Measurements from ENCODE around the gene PRPF31. TPM values are rescaled to one million over a fixed set of nuclear protein-coding genes. Genes with fewer than 3 reads are reported as not detected.

Gene PRPF31, protein sequence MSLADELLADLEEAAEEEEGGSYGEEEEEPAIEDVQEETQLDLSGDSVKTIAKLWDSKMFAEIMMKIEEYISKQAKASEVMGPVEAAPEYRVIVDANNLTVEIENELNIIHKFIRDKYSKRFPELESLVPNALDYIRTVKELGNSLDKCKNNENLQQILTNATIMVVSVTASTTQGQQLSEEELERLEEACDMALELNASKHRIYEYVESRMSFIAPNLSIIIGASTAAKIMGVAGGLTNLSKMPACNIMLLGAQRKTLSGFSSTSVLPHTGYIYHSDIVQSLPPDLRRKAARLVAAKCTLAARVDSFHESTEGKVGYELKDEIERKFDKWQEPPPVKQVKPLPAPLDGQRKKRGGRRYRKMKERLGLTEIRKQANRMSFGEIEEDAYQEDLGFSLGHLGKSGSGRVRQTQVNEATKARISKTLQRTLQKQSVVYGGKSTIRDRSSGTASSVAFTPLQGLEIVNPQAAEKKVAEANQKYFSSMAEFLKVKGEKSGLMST
- total RNA-seq = 57.2 and 61.6 TPM in 2 replicates

DNA sequence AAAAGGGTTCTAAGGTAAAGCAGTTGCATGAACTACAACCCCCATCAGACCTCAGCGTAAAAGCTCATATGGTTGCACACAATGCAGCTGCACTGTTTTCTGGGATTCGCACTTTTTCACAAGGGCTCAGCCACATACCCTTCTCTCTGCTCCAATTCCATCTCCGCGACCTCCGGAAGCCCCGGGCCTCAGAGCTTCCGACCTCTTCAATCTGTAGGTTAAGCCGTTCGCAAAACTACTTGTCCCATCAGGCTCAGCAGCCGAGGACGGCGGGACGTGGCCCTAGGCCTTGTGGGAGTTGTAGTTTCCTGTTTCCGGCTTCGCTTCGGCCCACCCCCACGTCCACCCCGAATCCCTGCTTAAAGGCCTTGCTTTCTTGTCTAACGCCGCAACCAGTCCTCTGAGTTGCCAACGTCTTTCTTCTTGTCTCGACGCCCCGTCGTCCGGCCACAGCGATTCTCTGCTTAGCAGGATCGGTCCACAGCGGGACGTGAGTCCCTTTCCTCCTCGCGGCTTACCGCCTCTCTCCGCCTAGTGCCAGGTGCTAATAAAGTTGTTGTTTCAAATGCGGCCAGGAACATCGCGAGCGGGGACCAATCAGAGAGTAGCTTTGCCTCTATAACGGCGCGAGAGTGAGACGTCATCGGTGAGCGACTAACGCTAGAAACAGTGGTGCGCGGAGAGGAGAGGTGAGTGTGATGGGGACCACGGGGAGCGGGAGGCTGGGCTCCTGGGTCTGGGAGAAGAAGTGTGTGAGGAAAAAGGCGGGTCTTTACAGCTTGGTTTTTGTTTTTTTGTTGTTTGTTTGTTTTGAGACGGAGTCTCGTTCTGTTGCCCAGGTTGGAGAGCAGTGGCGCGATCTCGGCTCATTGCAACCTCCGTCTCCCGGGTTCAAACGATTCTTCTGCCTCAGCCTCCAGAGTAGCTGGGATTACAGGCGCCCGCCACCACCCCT is at the start of gene PRPF31, which contains the start of gene TFPT:
PRPF31 (plus strand) TSS at position 646 of the 955 bp plus-strand sequence. CDS start 2,525 bp downstream, outside the sequence.
TFPT (minus strand) TSS at position 549 of the 955 bp plus-strand sequence; CDS start at position 161, 388 bp downstream.

GRCh38 chr19:54081032-54081431 is 34.5 kb upstream of the PRPF31 start, which contains the start of gene TARM1:
Gene TARM1 (minus strand): TSS chr19:54081365. CDS start chr19:54081340, 25 bp downstream.

GRCh38 chr19:54100561-54100960 is 15.0 kb upstream of the PRPF31 start, which contains the start of gene OSCAR:
Gene OSCAR (minus strand): TSS chr19:54100803. CDS start chr19:54100792, 11 bp downstream.

GRCh38 chr19:54102421-54103169 is 13.0 kb upstream of the PRPF31 start, which contains the start of gene NDUFA3:
Gene NDUFA3 (plus strand): TSS chr19:54102855. CDS start chr19:54102879, 24 bp downstream.

DNA sequence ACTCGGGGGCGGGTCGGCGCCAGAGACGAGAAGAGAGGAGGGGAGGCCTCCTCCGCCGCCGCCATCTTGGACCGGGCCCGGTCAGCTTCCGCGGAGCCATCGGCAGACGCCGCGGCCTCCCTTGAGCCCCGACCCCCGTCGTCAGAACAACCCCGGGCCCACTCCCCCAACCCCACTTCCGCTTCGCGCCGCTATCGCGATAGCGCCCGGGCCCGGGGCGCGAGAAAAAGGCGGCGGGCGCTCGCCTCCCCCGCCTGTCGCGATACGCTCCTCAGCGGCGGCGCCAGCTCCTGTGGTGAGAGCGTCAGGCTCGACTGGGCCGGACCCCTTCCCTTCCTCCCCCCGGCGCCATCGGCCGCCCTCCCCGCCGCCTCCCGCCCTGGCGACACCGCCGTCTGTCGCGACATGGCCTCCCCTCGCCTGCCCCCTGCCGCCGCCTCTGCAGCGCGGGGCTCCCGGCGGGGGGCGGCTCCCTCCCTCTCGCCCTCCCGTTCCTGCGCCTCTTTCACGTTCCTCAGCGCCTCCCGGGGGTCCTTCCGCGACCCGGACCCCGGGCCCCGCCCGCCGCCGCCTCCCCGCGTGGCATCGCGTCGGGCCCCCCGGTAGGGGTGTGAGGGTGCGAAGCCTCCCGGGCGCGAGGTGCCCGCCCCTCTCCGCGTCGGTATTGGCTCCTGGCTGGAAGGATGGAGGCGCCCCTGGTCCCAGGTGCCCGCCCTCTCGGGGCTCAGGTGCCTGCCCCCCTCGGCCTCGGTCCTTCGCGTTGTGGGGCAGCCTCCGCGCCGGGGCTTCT is 22.3 kb downstream of the PRPF31 start, which contains the start of gene CNOT3:
CNOT3 (plus strand) TSS at position 64 of the 790 bp plus-strand sequence. CDS start 5,217 bp downstream, outside the sequence.

DNA sequence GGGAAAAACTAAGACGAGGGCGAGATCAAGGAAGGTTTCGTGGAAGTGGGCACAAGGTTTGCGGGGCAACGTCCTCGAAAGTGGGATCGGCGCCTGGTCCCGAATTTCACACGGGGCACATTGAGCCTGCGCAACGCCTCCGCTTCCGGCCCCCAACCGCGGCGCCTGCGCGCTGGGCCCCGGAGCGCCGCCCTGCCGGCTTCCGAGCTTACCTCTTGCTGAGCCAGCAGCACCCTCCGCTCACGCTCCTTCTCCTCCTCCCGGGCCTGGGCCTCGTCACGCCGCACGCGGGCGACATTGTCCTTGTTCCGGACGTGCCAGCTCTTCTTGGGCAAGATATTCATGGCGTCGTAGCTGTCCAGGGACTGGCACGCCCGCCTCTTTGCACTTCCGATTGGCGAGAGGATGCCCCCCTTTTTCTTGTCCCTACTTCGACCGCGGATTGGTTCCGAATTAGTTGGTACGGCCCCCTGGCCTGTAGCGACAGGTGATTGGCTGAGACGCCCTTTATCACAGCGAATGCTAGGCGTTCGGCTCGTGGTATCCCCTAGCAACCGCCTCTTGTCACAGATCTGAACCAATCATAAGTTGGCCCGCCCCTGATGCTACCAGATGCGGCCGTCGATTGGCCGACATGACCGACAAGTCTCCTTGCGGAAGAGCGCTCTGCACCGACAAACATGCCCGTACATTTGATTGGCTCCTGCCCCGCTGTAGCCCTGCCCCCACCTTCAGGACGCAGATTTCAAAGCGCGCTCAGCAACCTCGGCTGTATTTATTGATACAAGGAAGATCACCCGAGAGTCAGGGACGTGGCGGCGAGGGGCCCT is 44.0 kb downstream of the PRPF31 start, which contains the start of gene LENG1:
LENG1 (minus strand) TSS at position 370 of the 830 bp plus-strand sequence; CDS start at position 344, 26 bp downstream.

GRCh38 chr19:54172471-54173358 is 57.2 kb downstream of the PRPF31 start, which contains the start of gene TMC4:
Gene TMC4 (minus strand): TSS chr19:54173160. CDS start chr19:54173117, 43 bp downstream.

Other genes with a start within 250 kb of the PRPF31 start
- gene MYADM, start 247.9 kb upstream of the PRPF31 start, total RNA-seq = 3.3 and 5.2 TPM in 2 replicates
- 0.17 TPM in 1 of 2 replicates, not detected in the other for gene PRKCG, start 233.6 kb upstream of the PRPF31 start, total RNA-seq
- gene CACNG7, start 206.5 kb upstream of the PRPF31 start, total RNA-seq = 0.47 and 3.1 TPM in 2 replicates
- gene CACNG8, start 152.8 kb upstream of the PRPF31 start, total RNA-seq = 0.47 and 1.5 TPM in 2 replicates
- 0.34 and 0.47 TPM in 2 replicates for gene CACNG6, start 124.1 kb upstream of the PRPF31 start, total RNA-seq
- not detected in 2 replicates for gene VSTM1, start 51.9 kb upstream of the PRPF31 start, total RNA-seq
- gene TARM1, start 34.4 kb upstream of the PRPF31 start, total RNA-seq = not detected in 2 replicates
- gene OSCAR, start 15.0 kb upstream of the PRPF31 start, total RNA-seq = under 0.01 TPM in 1 of 2 replicates, not detected in the other
- 15.8 and 21.4 TPM in 2 replicates for gene NDUFA3, start 12.9 kb upstream of the PRPF31 start, total RNA-seq
- gene TFPT, start 97 bp upstream of the PRPF31 start, total RNA-seq = 16.7 and 21.9 TPM in 2 replicates
- 6.9 and 10.6 TPM in 2 replicates for gene CNOT3, start 22.0 kb downstream of the PRPF31 start, total RNA-seq
- 4.6 and 6.1 TPM in 2 replicates for gene LENG1, start 44.0 kb downstream of the PRPF31 start, total RNA-seq
- 0.43 and 1.1 TPM in 2 replicates for gene TMC4, start 57.4 kb downstream of the PRPF31 start, total RNA-seq
- 12.4 and 32.9 TPM in 2 replicates for gene MBOAT7, start 73.8 kb downstream of the PRPF31 start, total RNA-seq
- 26.7 and 55.8 TPM in 2 replicates for gene TSEN34, start 75.6 kb downstream of the PRPF31 start, total RNA-seq
- 1,382 and 2,467 TPM in 2 replicates for gene RPS9, start 85.1 kb downstream of the PRPF31 start, total RNA-seq
- gene LILRB3, start 107.3 kb downstream of the PRPF31 start, total RNA-seq = not detected in 2 replicates
- not detected in 2 replicates for gene LILRA6, start 127.0 kb downstream of the PRPF31 start, total RNA-seq
- gene LILRB5, start 141.5 kb downstream of the PRPF31 start, total RNA-seq = not detected in 2 replicates
- not detected in 2 replicates for gene LILRB2, start 165.4 kb downstream of the PRPF31 start, total RNA-seq
- not detected in 2 replicates for gene LILRA5, start 197.4 kb downstream of the PRPF31 start, total RNA-seq
- gene LILRA4, start 223.4 kb downstream of the PRPF31 start, total RNA-seq = not detected in 2 replicates
- gene LAIR1, start 249.2 kb downstream of the PRPF31 start, total RNA-seq = not detected in 2 replicates

Data from bronchial smooth muscle cell (primary cell).